Gastroesophageal sphincter (tissue), 3 donors: ENCODE measurements around the gene IGSF11.

Source experiments
- EP300 ChIP-seq: sonication (generic); formaldehyde crosslinking; IDR thresholded peaks from one replicate; pipeline ENCODE4 v1.6.1; 2017; ENCODE audit warnings: antibody characterized with exemption, mild to moderate bottlenecking
- POLR2A ChIP-seq, 2 donors: fragments of 450-650 bp; IDR thresholded peaks; one replicate each; pipeline ENCODE4 v1.6.1; 2017; ENCODE audit warnings: antibody characterized with exemption in 2 of 2, mild to moderate bottlenecking in 2 of 2, moderate library complexity in 1 of 2
- TF ChIP-seq, protein P1 (sequence below), 4 experiments: fragments of 200-600 bp in 2 of 4; fragments of 450-650 bp in 2 of 4; sonication (generic) in 1 of 4; IDR thresholded peaks; one replicate each; pipeline ENCODE4 v1.5.1; 2017 to 2019; ENCODE audit warnings: antibody characterized with exemption in 4 of 4, mild to moderate bottlenecking in 2 of 4, moderate library complexity in 2 of 4

DNA sequence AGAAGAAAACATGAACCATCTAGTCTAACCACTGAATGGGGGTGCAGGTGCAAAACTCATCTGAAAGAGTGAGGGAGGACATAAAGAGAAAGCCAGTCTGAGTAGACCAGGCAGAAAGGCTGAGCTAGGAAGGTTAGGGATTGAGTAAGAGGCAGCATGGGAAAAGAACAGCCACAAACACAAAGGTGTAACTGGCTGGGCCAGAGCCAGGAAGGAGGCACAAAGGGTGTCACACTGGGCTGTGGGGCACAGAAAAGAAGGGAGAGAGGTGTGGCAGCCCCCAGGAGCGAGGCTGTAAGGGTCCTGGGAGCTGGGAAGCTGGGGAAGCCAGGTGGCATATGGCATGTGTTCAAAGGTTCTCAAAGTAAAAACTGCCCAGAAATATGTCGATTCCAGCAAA lies 18.7 kb downstream of the IGSF11 start:
- TF ChIP-seq, protein P1, sequence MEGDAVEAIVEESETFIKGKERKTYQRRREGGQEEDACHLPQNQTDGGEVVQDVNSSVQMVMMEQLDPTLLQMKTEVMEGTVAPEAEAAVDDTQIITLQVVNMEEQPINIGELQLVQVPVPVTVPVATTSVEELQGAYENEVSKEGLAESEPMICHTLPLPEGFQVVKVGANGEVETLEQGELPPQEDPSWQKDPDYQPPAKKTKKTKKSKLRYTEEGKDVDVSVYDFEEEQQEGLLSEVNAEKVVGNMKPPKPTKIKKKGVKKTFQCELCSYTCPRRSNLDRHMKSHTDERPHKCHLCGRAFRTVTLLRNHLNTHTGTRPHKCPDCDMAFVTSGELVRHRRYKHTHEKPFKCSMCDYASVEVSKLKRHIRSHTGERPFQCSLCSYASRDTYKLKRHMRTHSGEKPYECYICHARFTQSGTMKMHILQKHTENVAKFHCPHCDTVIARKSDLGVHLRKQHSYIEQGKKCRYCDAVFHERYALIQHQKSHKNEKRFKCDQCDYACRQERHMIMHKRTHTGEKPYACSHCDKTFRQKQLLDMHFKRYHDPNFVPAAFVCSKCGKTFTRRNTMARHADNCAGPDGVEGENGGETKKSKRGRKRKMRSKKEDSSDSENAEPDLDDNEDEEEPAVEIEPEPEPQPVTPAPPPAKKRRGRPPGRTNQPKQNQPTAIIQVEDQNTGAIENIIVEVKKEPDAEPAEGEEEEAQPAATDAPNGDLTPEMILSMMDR (IDR thresholded peaks at IDR 0.05) = no peak
- TF ChIP-seq EP300 (no peak), POLR2A (IDR thresholded peaks at IDR 0.05) (no peak)
